ENCODE data around the gene BACH2. TPM values are rescaled to one million over a fixed set of nuclear protein-coding genes. Genes with fewer than 3 reads are reported as not detected.
"Not testable (repeated sequence)": the region's sequence is repeated elsewhere in the genome, so short reads cannot be mapped to it uniquely, and the experiment has no call there.

The BACH2 gene
- total RNA-seq, 1 donor from 2014 or later, result 6.4 TPM

DNA sequence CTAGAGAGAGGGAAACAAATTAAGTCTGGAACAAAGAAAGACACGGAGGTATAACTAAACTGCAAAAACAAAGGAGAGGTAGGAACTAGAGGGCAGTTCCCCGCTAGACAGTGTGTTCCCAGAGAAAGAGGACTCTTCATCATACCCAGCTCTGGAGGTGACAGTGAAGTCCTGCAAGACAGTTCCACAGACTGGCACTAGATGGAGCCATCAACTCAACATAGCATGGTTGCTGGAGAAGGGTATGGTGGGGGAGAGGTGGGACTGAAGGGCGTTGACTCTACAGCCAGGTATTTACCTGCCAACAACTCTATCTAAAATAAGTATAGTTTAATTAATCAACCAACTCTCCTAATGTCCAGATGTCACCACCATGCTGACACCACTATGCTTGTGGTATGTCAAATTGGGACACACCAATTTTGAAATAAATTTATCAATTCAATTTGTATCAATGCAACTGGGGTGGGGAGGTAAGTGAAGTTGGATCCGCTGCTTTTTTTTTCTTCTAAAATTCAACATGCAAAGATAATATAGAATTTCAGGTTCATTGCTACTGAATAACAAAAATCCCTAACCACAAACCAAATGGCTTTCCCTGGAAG, 9.7 kb downstream of the BACH2 start:
- Histone ChIP-seq H3K9me3 (no peaks in the 10 kb centered on the region), H3K4me3 (no peak overlapping the region), H3K4me1 (peaks cover 17% of the 10 kb centered on the region), H3K27ac (no peak overlapping the region), H3K36me3 (no peaks in the 10 kb centered on the region), H3K27me3 (no peaks in the 10 kb centered on the region)
- DNase-seq (ENCODE audit: extremely low spot score in 2 of 2), result no peak
- intact Hi-C loops (cut with DNase I), result no loop called here
- TF ChIP-seq, protein P1, sequence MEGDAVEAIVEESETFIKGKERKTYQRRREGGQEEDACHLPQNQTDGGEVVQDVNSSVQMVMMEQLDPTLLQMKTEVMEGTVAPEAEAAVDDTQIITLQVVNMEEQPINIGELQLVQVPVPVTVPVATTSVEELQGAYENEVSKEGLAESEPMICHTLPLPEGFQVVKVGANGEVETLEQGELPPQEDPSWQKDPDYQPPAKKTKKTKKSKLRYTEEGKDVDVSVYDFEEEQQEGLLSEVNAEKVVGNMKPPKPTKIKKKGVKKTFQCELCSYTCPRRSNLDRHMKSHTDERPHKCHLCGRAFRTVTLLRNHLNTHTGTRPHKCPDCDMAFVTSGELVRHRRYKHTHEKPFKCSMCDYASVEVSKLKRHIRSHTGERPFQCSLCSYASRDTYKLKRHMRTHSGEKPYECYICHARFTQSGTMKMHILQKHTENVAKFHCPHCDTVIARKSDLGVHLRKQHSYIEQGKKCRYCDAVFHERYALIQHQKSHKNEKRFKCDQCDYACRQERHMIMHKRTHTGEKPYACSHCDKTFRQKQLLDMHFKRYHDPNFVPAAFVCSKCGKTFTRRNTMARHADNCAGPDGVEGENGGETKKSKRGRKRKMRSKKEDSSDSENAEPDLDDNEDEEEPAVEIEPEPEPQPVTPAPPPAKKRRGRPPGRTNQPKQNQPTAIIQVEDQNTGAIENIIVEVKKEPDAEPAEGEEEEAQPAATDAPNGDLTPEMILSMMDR (IDR thresholded peaks at IDR 0.05), result peak in 1 of 3 experiments; percentile 28
- no peak for TF ChIP-seq POLR2A (IDR thresholded peaks at IDR 0.05)

DNA sequence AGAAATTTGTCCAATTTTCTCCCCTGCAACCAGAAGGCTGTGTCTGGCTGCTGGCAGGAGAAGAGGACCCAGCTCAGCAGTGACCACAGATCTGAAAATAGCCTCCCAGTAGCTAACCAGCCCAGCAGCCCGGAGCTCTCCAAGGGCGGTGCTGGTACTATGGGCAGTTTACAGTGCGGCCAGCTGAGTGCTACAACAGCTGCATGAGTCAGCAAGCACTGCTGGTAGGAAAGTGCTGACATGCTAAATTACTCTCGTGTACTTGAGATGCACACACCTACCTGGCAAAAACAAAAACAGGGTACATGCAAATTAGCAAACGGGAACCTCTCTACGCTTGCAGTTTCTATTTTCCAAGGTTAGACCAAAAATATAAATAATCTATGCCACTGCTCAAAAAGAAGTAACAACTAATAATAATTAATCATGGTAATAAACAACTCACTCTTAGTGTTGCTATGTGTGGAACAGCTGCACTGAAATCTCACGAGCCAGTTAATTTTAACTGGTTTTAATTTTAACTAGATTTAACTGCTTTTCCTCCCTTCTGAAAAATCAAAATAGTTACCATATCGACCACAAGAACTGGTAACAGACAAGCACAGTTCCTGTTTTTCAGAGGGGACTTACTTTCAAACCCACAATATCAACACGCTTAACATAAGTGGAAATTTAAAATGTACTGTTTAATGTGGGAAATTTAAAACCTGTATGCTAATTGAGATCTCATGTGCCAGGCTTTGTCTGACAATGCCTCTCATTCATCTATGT, 10.8 kb downstream of the BACH2 start:
- Histone ChIP-seq H3K4me3 (peak overlapping the region in 1 of 2 donors; percentile 2), H3K36me3 (no peaks in the 10 kb centered on the region), H3K4me1 (peaks cover 17% of the 10 kb centered on the region), H3K27ac (peak overlapping the region; percentile 24), H3K9me3 (no peaks in the 10 kb centered on the region), H3K27me3 (no peaks in the 10 kb centered on the region)
- intact Hi-C loops (cut with DNase I), result no loop called here
- DNase-seq (ENCODE audit: extremely low spot score in 2 of 2), result no peak
- TF ChIP-seq POLR2A (IDR thresholded peaks at IDR 0.05) (no peak), POLR2AphosphoS5 (IDR thresholded peaks at IDR 0.05; ENCODE audit: insufficient read depth in 1 of 2, low read depth in 1 of 2) (peak; percentile 61 to 65)
- TF ChIP-seq, protein P1 (IDR thresholded peaks at IDR 0.05), result no peak

- Histone ChIP-seq H3K4me3 (peak overlapping the region; percentile 2 to 12), H3K4me1 (peaks cover 17% of the 10 kb centered on the region), H3K36me3 (no peaks in the 10 kb centered on the region), H3K27ac (peak overlapping the region; percentile 24), H3K27me3 (no peaks in the 10 kb centered on the region), H3K9me3 (no peaks in the 10 kb centered on the region)
- TF ChIP-seq, protein P1 (IDR thresholded peaks at IDR 0.05), result no peak
- TF ChIP-seq POLR2A (IDR thresholded peaks at IDR 0.05) (no peak), POLR2AphosphoS5 (IDR thresholded peaks at IDR 0.05; ENCODE audit: insufficient read depth in 1 of 2, low read depth in 1 of 2) (no peak)
- intact Hi-C loops (cut with DNase I), result no loop called here
- no peak for DNase-seq (ENCODE audit: extremely low spot score in 2 of 2)
Observed at GRCh38 chr6:90285042-90285481, 11.6 kb downstream of the BACH2 start.

DNA sequence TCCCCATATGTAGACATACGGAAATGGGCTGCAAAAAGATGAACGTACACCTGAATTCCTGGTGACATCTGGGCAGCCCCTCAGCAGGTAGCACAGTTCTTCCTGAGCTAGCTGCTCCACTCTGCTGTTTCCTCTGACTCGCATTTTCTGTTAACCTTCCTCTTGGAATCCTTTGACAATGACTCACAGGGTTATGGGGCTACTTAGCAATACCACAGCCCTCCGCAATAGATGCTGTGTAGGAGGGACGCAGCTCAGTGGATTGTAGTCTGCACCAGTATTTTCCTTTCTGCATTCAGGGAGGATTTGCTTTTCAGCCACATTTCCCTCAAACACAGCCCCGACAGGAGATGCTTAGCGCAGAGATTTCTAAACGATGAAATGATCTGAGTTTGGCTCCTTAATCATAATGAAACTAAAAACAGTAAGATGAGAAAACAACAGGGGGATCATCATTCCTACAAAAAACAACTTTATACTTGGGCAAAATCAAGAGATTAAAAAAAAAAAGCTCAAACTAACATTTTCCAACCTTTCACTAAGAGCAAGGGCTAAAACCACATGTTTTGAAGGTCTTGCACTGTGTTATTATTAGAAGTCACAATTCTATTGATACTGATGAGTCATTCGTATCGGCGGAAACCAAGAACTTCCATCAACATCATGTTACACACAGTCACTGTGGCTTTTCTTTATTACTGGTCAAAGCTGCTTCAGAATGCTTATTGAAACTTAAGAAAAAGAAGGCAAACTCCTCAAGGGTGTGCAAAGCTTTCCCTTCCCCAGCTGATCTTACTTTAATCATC, 12.2 kb downstream of the BACH2 start:
- peak overlapping the region; percentile 24 for H3K27ac ChIP-seq
- no peaks in the 10 kb centered on the region for H3K36me3 ChIP-seq
- TF ChIP-seq POLR2A (IDR thresholded peaks at IDR 0.05), result no peak
- TF ChIP-seq, protein P1 (IDR thresholded peaks at IDR 0.05), result peak in 1 of 3 experiments; percentile 28
- no peak for TF ChIP-seq POLR2AphosphoS5 (IDR thresholded peaks at IDR 0.05; ENCODE audit: insufficient read depth in 1 of 2, low read depth in 1 of 2)
- no peak for DNase-seq (ENCODE audit: extremely low spot score in 2 of 2)
- H3K9me3 ChIP-seq, result no peaks in the 10 kb centered on the region
- H3K4me1 ChIP-seq, result peaks cover 17% of the 10 kb centered on the region
- H3K4me3 ChIP-seq, result peak overlapping the region; percentile 12 to 27
- intact Hi-C loops (cut with DNase I), result no loop called here
- no peaks in the 10 kb centered on the region for H3K27me3 ChIP-seq

GRCh38 chr6:90282265-90282664, 14.4 kb downstream of the BACH2 start:
- H3K9me3 ChIP-seq; H3K4me3 ChIP-seq; H3K36me3 ChIP-seq; DNase-seq (ENCODE audit: extremely low spot score in 2 of 2); intact Hi-C loops (cut with DNase I); H3K27me3 ChIP-seq; H3K27ac ChIP-seq: not testable (repeated sequence)
- peaks cover 17% of the 10 kb centered on the region for H3K4me1 ChIP-seq
